CD4-positive, CD25-positive, alpha-beta regulatory T cell (primary cell): Measurements from ENCODE around the gene GOLT1B. TPM values are rescaled to one million over a fixed set of nuclear protein-coding genes. Genes with fewer than 3 reads are reported as not detected.

Experiments used
- ATAC-seq, 2 donors: fragments of 150-1000 bp; cut with Tn5 transposase; one replicate each; pipeline ENCODE4 v1.10.0; 2021; ENCODE audit warnings: low read depth in 2 of 2, moderate number of reproducible peaks in 2 of 2, moderate library complexity in 1 of 2
- DNase-seq, 3 donors: peaks; one replicate each; pipeline versions ENCODE4 v3.0.0 to v3.0.0-alpha.2; 2012 to 2022; ENCODE audit warnings: mixed read lengths in 1 of 3
- H3K27ac ChIP-seq: one replicate; pipeline ENCODE4 v1.7.0; 2013; ENCODE audit warnings: mild to moderate bottlenecking, low read length; ENCODE audit not compliant: insufficient read depth, poor library complexity, severe bottlenecking
- H3K27me3 ChIP-seq: one replicate; pipeline ENCODE4 v1.7.0; 2013; ENCODE audit warnings: low read length; ENCODE audit not compliant: control insufficient read depth, insufficient read depth
- H3K36me3 ChIP-seq: one replicate; pipeline ENCODE4 v1.7.0; 2013; ENCODE audit warnings: mild to moderate bottlenecking, low read length, moderate library complexity; ENCODE audit not compliant: control insufficient read depth, insufficient read depth
- H3K4me1 ChIP-seq: 2 replicates; pipeline ENCODE4 v1.7.0; 2013; ENCODE audit warnings: mild to moderate bottlenecking, low read length; ENCODE audit not compliant: insufficient read depth, control insufficient read depth, poor library complexity, severe bottlenecking
- H3K4me3 ChIP-seq: one replicate; pipeline ENCODE4 v1.7.0; 2013; ENCODE audit warnings: low read depth, mild to moderate bottlenecking, low read length, moderate library complexity
- H3K9me3 ChIP-seq, 2 experiments: 1 replicate in 1 of 2; 2 replicates in 1 of 2; pipeline ENCODE4 v1.7.0; 2013; ENCODE audit warnings: low read length in 2 of 2, mild to moderate bottlenecking in 1 of 2, moderate library complexity in 1 of 2; ENCODE audit not compliant: control insufficient read depth in 2 of 2
- H3K27ac Mint-ChIP-seq, 3 donors: one replicate each; pipeline ENCODE4 v1.8.0; 2020 to 2022; ENCODE audit warnings: mild to moderate bottlenecking in 3 of 3, mixed read lengths in 3 of 3, moderate library complexity in 2 of 3
- H3K27me3 Mint-ChIP-seq: one replicate; pipeline ENCODE4 v1.8.0; 2022; ENCODE audit warnings: mild to moderate bottlenecking, mixed read lengths
- H3K36me3 Mint-ChIP-seq: one replicate; pipeline ENCODE4 v1.8.0; 2020; ENCODE audit warnings: mixed read lengths
- H3K4me1 Mint-ChIP-seq, 4 donors: one replicate each; pipeline ENCODE4 v1.8.0; 2020 to 2022; ENCODE audit warnings: mixed read lengths in 4 of 4, mild to moderate bottlenecking in 1 of 4
- H3K4me3 Mint-ChIP-seq, 4 donors: one replicate each; pipeline ENCODE4 v1.8.0; 2020 to 2022; ENCODE audit warnings: mild to moderate bottlenecking in 4 of 4, mixed read lengths in 4 of 4, moderate library complexity in 3 of 4
- H3K9me3 Mint-ChIP-seq, 7 donors: one replicate each; pipeline ENCODE4 v1.8.0; 2020 to 2022; ENCODE audit warnings: mixed read lengths in 7 of 7, mild to moderate bottlenecking in 3 of 7, moderate library complexity in 2 of 7
- polyA plus RNA-seq, 4 donors: library from polyadenylated mRNA; unstranded; fragments of 300-500 nt; fragmentation: Illumina TruSeq; gene quantifications; one replicate each; pipeline ENCODE4 v1.2.3, GENCODE V29; 2021
- total RNA-seq: library from RNA; stranded (reverse); gene quantifications from one replicate; pipeline ENCODE4 v1.2.3, GENCODE V29; 2022

The GOLT1B gene
- total and polyA plus RNA-seq, 5 donors from 2014 or later, result 28.9 to 43.1 (median 36.4) TPM

DNA sequence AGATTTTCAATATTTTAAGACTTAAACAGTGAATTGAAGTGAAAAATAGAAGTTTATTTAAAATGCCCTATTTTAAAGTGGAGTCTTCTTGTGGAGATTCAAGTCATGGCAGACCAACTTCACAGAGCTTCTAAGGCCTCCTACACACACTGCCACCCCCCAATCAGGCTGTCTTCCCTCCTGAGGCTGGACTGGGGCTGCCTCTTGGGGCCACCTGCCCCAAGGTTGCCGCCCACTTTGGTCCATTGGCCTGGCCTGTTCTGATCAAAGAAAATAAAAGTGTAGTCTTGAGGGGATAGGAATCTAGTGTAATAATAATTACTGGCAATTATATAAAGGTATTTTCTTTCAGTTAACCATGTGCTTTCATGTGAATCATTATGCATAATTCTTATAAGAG, 1.3 kb downstream of the GOLT1B start:
- peaks cover 9 to 61% (median 51%) of the 10 kb centered on the region in 4 donors for H3K4me1 Mint-ChIP-seq
- no peaks in the 10 kb centered on the region for H3K27me3 Mint-ChIP-seq
- H3K4me3 Mint-ChIP-seq, result no peak overlapping the region
- peak overlapping the region; percentile 94 for H3K4me3 ChIP-seq
- peaks cover 57% of the 10 kb centered on the region for H3K4me1 ChIP-seq
- peaks cover 12% of the 10 kb centered on the region for H3K36me3 ChIP-seq
- H3K27ac Mint-ChIP-seq, result peak overlapping the region in 1 of 3 donors; percentile 77
- no peaks in the 10 kb centered on the region for H3K9me3 ChIP-seq
- DNase-seq (no peak), ATAC-seq (no peak)
- H3K27me3 ChIP-seq, result no peaks in the 10 kb centered on the region
- H3K36me3 Mint-ChIP-seq, result peaks cover 11% of the 10 kb centered on the region
- H3K27ac ChIP-seq, result peak overlapping the region; percentile 88
- no peaks in the 10 kb centered on the region for H3K9me3 Mint-ChIP-seq

DNA sequence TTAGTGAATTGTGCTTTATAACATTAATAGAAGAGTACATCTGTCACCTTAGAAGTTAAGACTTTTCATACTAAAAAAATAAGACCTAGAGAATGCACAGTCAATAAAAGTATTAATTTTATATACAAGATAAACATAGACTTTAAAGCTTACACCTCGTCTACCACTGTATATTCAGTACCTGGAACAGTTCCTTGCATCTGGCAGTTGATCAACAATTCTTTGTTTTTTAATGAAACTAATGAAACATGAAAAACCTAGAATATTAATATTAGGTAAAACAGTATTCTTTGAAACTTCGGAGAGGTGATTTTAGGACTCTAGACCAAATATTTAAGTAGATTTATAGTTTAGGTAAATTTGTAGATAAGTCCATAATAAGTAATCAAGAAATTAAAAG, 4.3 kb downstream of the GOLT1B start:
- no peak overlapping the region for H3K27ac ChIP-seq
- peaks cover 47% of the 10 kb centered on the region for H3K4me1 ChIP-seq
- H3K36me3 ChIP-seq, result peaks cover 12% of the 10 kb centered on the region
- no peaks in the 10 kb centered on the region for H3K27me3 ChIP-seq
- DNase-seq (no peak), ATAC-seq (no peak)
- no peaks in the 10 kb centered on the region for H3K9me3 ChIP-seq
- no peaks in the 10 kb centered on the region for H3K27me3 Mint-ChIP-seq
- peak overlapping the region in 1 of 3 donors; percentile 82 for H3K27ac Mint-ChIP-seq
- peaks cover 26% of the 10 kb centered on the region for H3K36me3 Mint-ChIP-seq
- H3K4me3 Mint-ChIP-seq, result peak overlapping the region in 1 of 4 donors; percentile 39
- no peaks in the 10 kb centered on the region for H3K9me3 Mint-ChIP-seq
- H3K4me3 ChIP-seq, result peak overlapping the region; percentile 16
- peaks cover 22 to 77% (median 59%) of the 10 kb centered on the region in 4 donors for H3K4me1 Mint-ChIP-seq

DNA sequence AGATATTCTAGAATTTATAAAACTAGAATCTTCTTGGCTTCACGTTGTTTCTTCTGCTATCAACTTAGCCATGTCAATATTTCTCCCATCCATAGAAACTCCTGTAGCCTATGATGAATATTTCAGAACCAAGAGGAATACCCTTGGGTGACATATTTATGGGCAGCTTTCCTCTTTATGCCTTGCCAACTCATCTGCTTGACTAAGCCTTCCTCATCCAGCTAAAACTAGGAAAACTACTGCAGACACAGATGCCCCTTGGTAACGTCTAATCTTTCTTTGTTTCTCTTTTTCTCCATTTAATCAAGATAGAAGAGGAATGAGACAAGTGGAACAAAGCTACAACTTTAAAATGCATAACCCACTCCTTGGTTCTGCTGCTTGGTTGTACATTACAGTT, 6.3 kb downstream of the GOLT1B start:
- H3K27me3 ChIP-seq, result no peaks in the 10 kb centered on the region
- no peaks in the 10 kb centered on the region for H3K9me3 ChIP-seq
- peak overlapping the region in 1 of 3 donors; percentile 14 for H3K27ac Mint-ChIP-seq
- H3K27me3 Mint-ChIP-seq, result no peaks in the 10 kb centered on the region
- H3K4me3 Mint-ChIP-seq, result no peak overlapping the region
- H3K9me3 Mint-ChIP-seq, result no peaks in the 10 kb centered on the region
- no peak for DNase-seq
- H3K36me3 ChIP-seq, result peaks cover 17% of the 10 kb centered on the region
- H3K27ac ChIP-seq, result no peak overlapping the region
- H3K36me3 Mint-ChIP-seq, result peaks cover 34% of the 10 kb centered on the region
- H3K4me1 ChIP-seq, result peaks cover 35% of the 10 kb centered on the region
- H3K4me3 ChIP-seq, result no peak overlapping the region
- no peak for ATAC-seq
- peaks cover 22 to 71% (median 55%) of the 10 kb centered on the region in 4 donors for H3K4me1 Mint-ChIP-seq

DNA sequence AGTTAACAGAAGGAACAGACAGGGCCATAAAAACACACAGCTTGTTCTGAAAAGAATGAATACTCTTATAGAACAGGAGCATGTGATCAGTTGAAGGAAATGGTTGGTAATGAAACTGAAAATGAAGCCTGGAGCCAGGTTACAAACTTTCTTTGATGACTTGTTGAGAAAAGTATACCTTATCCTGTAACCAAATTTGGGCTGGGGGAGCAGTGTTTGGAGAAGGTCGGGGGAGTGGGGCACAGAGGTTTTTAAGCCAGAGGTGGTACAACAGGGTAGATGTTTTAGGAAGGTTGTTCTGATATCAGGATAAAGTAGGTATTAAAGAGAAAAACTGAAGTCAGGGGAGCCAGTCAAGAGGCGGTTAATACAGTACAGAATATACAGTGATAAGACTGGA, 8.2 kb downstream of the GOLT1B start:
- Mint-ChIP-seq H3K4me3 (peak overlapping the region; percentile 19 to 80 (median 78)), H3K9me3 (no peaks in the 10 kb centered on the region), H3K27ac (peak overlapping the region; percentile 88 to 100 (median 89)), H3K36me3 (peaks cover 45% of the 10 kb centered on the region), H3K4me1 (peaks cover 22 to 52% (median 38%) of the 10 kb centered on the region in 4 donors), H3K27me3 (no peaks in the 10 kb centered on the region)
- Histone ChIP-seq H3K27me3 (no peaks in the 10 kb centered on the region), H3K9me3 (no peaks in the 10 kb centered on the region), H3K27ac (peak overlapping the region; percentile 76), H3K4me1 (peaks cover 17% of the 10 kb centered on the region), H3K36me3 (peaks cover 34% of the 10 kb centered on the region), H3K4me3 (peak overlapping the region; percentile 72)
- DNase-seq, result peak in 2 of 3 donors; percentile 47 to 84
- ATAC-seq, result peak; percentile 76 to 82

- H3K36me3 ChIP-seq, result peaks cover 38% of the 10 kb centered on the region
- H3K36me3 Mint-ChIP-seq, result peaks cover 27% of the 10 kb centered on the region
These were observed 14.7 kb downstream of the GOLT1B start for GRCh38 chr12:21516281-21516680.

GRCh38 chr12:21518451-21518850, 16.9 kb downstream of the GOLT1B start:
- ATAC-seq (no peak), DNase-seq (no peak)
- no peaks in the 10 kb centered on the region for H3K4me1 ChIP-seq
- peaks cover 27% of the 10 kb centered on the region for H3K36me3 ChIP-seq
- H3K27me3 Mint-ChIP-seq, result no peaks in the 10 kb centered on the region
- H3K27ac Mint-ChIP-seq, result peak overlapping the region in 1 of 3 donors; percentile 55
- no peaks in the 10 kb centered on the region for H3K9me3 ChIP-seq
- H3K9me3 Mint-ChIP-seq, result no peaks in the 10 kb centered on the region
- no peak overlapping the region for H3K4me3 ChIP-seq
- no peaks in the 10 kb centered on the region for H3K27me3 ChIP-seq
- H3K4me1 Mint-ChIP-seq, result no peaks in the 10 kb centered on the region
- H3K36me3 Mint-ChIP-seq, result peaks cover 17% of the 10 kb centered on the region
- no peak overlapping the region for H3K27ac ChIP-seq
- H3K4me3 Mint-ChIP-seq, result no peak overlapping the region

More at GRCh38 chr12:21516281-21516680, 14.7 kb downstream of the GOLT1B start:
- Histone ChIP-seq H3K27me3 (no peaks in the 10 kb centered on the region), H3K4me3 (no peak overlapping the region), H3K9me3 (no peaks in the 10 kb centered on the region), H3K4me1 (no peaks in the 10 kb centered on the region), H3K27ac (no peak overlapping the region)
- no peak for ATAC-seq
- Mint-ChIP-seq H3K27ac (no peak overlapping the region), H3K9me3 (no peaks in the 10 kb centered on the region), H3K4me1 (peaks cover 0 to 2% (median 1%) of the 10 kb centered on the region in 4 donors), H3K4me3 (no peak overlapping the region), H3K27me3 (no peaks in the 10 kb centered on the region)
- no peak for DNase-seq

DNA sequence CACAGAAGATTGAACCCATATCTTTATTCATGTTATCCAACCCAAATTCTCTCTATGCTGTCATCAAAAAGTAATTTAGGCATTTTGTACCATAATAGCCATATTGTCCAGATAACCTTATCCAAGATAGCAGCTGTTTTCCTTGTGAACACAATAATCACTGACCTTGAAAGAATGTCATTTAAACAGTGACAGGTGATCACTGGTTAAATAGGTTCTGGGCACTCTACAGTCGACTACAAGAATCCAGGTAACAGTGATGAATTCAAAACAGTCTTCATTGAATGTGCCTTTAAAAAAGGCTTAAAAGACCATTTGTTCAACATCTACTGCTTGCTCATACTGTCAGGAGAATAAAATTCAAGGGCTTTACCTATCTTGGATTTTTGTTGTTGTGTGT, 20.0 kb downstream of the GOLT1B start:
- Mint-ChIP-seq H3K4me1 (no peaks in the 10 kb centered on the region), H3K4me3 (no peak overlapping the region), H3K27ac (no peak overlapping the region), H3K9me3 (peaks cover 0 to 4% (median 1%) of the 10 kb centered on the region in 7 donors), H3K36me3 (peaks cover 9% of the 10 kb centered on the region), H3K27me3 (peaks cover 7% of the 10 kb centered on the region)
- Histone ChIP-seq H3K9me3 (no peaks in the 10 kb centered on the region), H3K27ac (no peak overlapping the region), H3K4me3 (no peak overlapping the region), H3K4me1 (no peaks in the 10 kb centered on the region), H3K36me3 (no peaks in the 10 kb centered on the region), H3K27me3 (peaks cover 2% of the 10 kb centered on the region)
- DNase-seq (no peak), ATAC-seq (no peak)

DNA sequence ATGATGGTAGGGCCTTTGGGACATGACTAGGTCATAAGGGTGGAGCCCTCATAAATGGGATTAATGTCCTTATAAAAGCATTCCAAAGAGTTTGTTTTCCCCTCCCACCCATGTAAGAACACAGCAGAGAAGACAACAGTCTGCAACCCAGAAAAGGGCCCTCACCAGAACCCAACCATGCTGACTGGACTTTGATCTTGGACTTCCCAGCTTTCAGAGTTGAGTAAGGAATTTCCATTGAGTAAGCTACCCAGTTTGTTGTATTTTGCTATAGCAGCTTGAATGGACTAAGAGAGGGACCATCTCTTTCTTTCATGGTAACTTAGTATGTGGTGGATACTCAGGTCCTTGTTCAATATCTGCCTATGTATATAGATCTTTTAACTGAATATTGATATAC, 21.6 kb downstream of the GOLT1B start:
- no peak overlapping the region for H3K4me3 ChIP-seq
- Mint-ChIP-seq H3K4me3 (no peak overlapping the region), H3K4me1 (peaks cover 0 to 6% (median 3%) of the 10 kb centered on the region in 4 donors), H3K27ac (no peak overlapping the region), H3K36me3 (peaks cover 4% of the 10 kb centered on the region), H3K27me3 (peaks cover 18% of the 10 kb centered on the region), H3K9me3 (peaks cover 0 to 4% (median 1%) of the 10 kb centered on the region in 7 donors)
- H3K4me1 ChIP-seq, result peaks cover 13% of the 10 kb centered on the region
- no peak for DNase-seq
- ATAC-seq, result no peak
- H3K27ac ChIP-seq, result no peak overlapping the region
- H3K27me3 ChIP-seq, result peaks cover 8% of the 10 kb centered on the region
- no peaks in the 10 kb centered on the region for H3K9me3 ChIP-seq
- H3K36me3 ChIP-seq, result no peaks in the 10 kb centered on the region
